Osteoblast (primary cell): ENCODE results near the gene ANKS1B. TPM values are rescaled to one million over a fixed set of nuclear protein-coding genes. Genes with fewer than 3 reads are reported as not detected.

Experiments
- DNase-seq: peaks from one replicate; pipeline ENCODE4 v3.0.0; 2011; ENCODE audit warnings: low spot score, mixed read lengths; ENCODE audit not compliant: insufficient read length; ENCODE audit errors: missing footprints
- H2AFZ ChIP-seq: 2 replicates; pipeline ENCODE4 v1.6.0; 2011; ENCODE audit warnings: mild to moderate bottlenecking, low read length
- H3K27ac ChIP-seq: 2 replicates; pipeline ENCODE4 v1.5.1; 2011; ENCODE audit warnings: mild to moderate bottlenecking, low read depth, low read length, moderate library complexity
- H3K27me3 ChIP-seq: 2 replicates; pipeline ENCODE4 v1.6.0; 2012; ENCODE audit warnings: mild to moderate bottlenecking, control low read depth, inconsistent platforms, low read length, moderate library complexity; ENCODE audit not compliant: insufficient read depth
- H3K36me3 ChIP-seq: 2 replicates; pipeline ENCODE4 v1.5.1; 2011; ENCODE audit warnings: mild to moderate bottlenecking, low read length, control low read depth, moderate library complexity; ENCODE audit not compliant: insufficient read depth
- H3K4me1 ChIP-seq: 2 replicates; pipeline ENCODE4 v1.5.1; 2011; ENCODE audit warnings: mild to moderate bottlenecking, low read length, control low read depth, moderate library complexity; ENCODE audit not compliant: insufficient read depth
- H3K4me2 ChIP-seq: 2 replicates; pipeline ENCODE4 v1.6.0; 2011; ENCODE audit warnings: mild to moderate bottlenecking, low read length; ENCODE audit not compliant: insufficient read depth
- H3K4me3 ChIP-seq: fragments of 200-600 bp; sonication (generic); 3 replicates; pipeline ENCODE4 v1.5.1; 2012; ENCODE audit warnings: mild to moderate bottlenecking, low read length, inconsistent platforms; ENCODE audit not compliant: insufficient read depth
- H3K79me2 ChIP-seq: 2 replicates; pipeline ENCODE4 v1.6.0; 2012; ENCODE audit warnings: mild to moderate bottlenecking, low read length, control low read depth, inconsistent platforms; ENCODE audit not compliant: insufficient read depth
- H3K9me3 ChIP-seq: 2 replicates; pipeline ENCODE4 v1.5.1; 2011; ENCODE audit warnings: low read depth, low read length, control low read depth
- H4K20me1 ChIP-seq: 2 replicates; pipeline ENCODE4 v1.6.0; 2012; ENCODE audit warnings: mild to moderate bottlenecking, low read length, control low read depth; ENCODE audit not compliant: insufficient read depth
- CTCF ChIP-seq: IDR thresholded peaks from 2 replicates; pipeline ENCODE4 v1.5.1; 2011; ENCODE audit warnings: mild to moderate bottlenecking, low read depth, low read length, moderate library complexity; ENCODE audit errors: extremely low read depth
- total RNA-seq: library from RNA; depleted of rRNA; stranded (reverse); fragments of >200 nt; gene quantifications from 2 replicates; pipeline ENCODE4 v1.2.3, GENCODE V29; 2012

Gene ANKS1B
- total RNA-seq, 1 donor, result 2.2 TPM

GRCh38 chr12:99966429-99966828 is 18.3 kb downstream of the ANKS1B start:
- Histone ChIP-seq H3K4me2 (no peak overlapping the region), H3K27ac (no peak overlapping the region), H3K79me2 (no peaks in the 10 kb centered on the region), H3K9me3 (no peaks in the 10 kb centered on the region), H3K4me1 (no peaks in the 10 kb centered on the region), H4K20me1 (no peaks in the 10 kb centered on the region), H3K27me3 (no peaks in the 10 kb centered on the region), H3K4me3 (no peak overlapping the region), H3K36me3 (no peaks in the 10 kb centered on the region), H2AFZ (no peak overlapping the region)
- no peak for DNase-seq
- TF ChIP-seq CTCF, result no peak

- H3K27ac ChIP-seq, result no peak overlapping the region
- peak overlapping the region; percentile 28 for H2AFZ ChIP-seq
- H3K79me2 ChIP-seq, result no peaks in the 10 kb centered on the region
- H3K4me1 ChIP-seq, result peaks cover 9% of the 10 kb centered on the region
- H3K4me2 ChIP-seq, result peak overlapping the region; percentile 34
- no peaks in the 10 kb centered on the region for H4K20me1 ChIP-seq
- no peak overlapping the region for H3K4me3 ChIP-seq
- no peaks in the 10 kb centered on the region for H3K27me3 ChIP-seq
- TF ChIP-seq CTCF, result no peak
- H3K9me3 ChIP-seq, result no peaks in the 10 kb centered on the region
- peak; percentile 80 for DNase-seq
- H3K36me3 ChIP-seq, result no peaks in the 10 kb centered on the region
Observed at GRCh38 chr12:99960311-99960710, 24.4 kb downstream of the ANKS1B start.

- no peak overlapping the region for H3K27ac ChIP-seq
- peaks cover 9% of the 10 kb centered on the region for H3K4me1 ChIP-seq
- H3K9me3 ChIP-seq, result no peaks in the 10 kb centered on the region
- no peaks in the 10 kb centered on the region for H3K36me3 ChIP-seq
- H3K27me3 ChIP-seq, result no peaks in the 10 kb centered on the region
- H3K4me2 ChIP-seq, result peak overlapping the region; percentile 34
- H2AFZ ChIP-seq, result no peak overlapping the region
- H3K79me2 ChIP-seq, result no peaks in the 10 kb centered on the region
- no peak for TF ChIP-seq CTCF
- H4K20me1 ChIP-seq, result no peaks in the 10 kb centered on the region
- peak; percentile 80 for DNase-seq
- no peak overlapping the region for H3K4me3 ChIP-seq
Observed at GRCh38 chr12:99959549-99960170, 25.1 kb downstream of the ANKS1B start.

GRCh38 chr12:99957866-99958466 is 26.8 kb downstream of the ANKS1B start:
- peaks cover 9% of the 10 kb centered on the region for H3K27me3 ChIP-seq
- no peaks in the 10 kb centered on the region for H3K79me2 ChIP-seq
- no peak overlapping the region for H3K4me2 ChIP-seq
- DNase-seq, result no peak
- no peaks in the 10 kb centered on the region for H3K36me3 ChIP-seq
- no peaks in the 10 kb centered on the region for H4K20me1 ChIP-seq
- TF ChIP-seq CTCF, result no peak
- H3K4me3 ChIP-seq, result no peak overlapping the region
- peaks cover 9% of the 10 kb centered on the region for H3K4me1 ChIP-seq
- H2AFZ ChIP-seq, result no peak overlapping the region
- H3K9me3 ChIP-seq, result no peaks in the 10 kb centered on the region
- no peak overlapping the region for H3K27ac ChIP-seq
